Caco-2 (cell line): ENCODE data around the gene SPINT3. TPM values are rescaled to one million over a fixed set of nuclear protein-coding genes. Genes with fewer than 3 reads are reported as not detected.

ENCODE experiments used
- BruUV-seq: library from RNA; stranded (reverse); fragments of 400-500 nt; replicated peaks from 2 replicates; lab custom pipeline; 2021; lab: Mats Ljungman, UMichigan
- CTCF ChIA-PET: fragments of 300-600 bp; sonication (Branson Sonifier 250); formaldehyde crosslinking; loops from one replicate; lab custom pipeline; 2022; ENCODE audit warnings: antibody characterized with exemption; lab: Charles Lee
- POLR2A ChIA-PET: fragments of 300-600 bp; sonication (Branson Sonifier 250); formaldehyde crosslinking; loops from one replicate; lab custom pipeline; 2022; ENCODE audit warnings: antibody characterized with exemption; lab: Charles Lee
- DNase-seq, 2 experiments: peaks; one replicate each; pipeline versions ENCODE4 v3.0.0 to v3.0.0-alpha.2; 2020 to 2022
- H3K27me3 ChIP-seq: replicated peaks from 2 replicates; pipeline ENCODE4 v1.6.0; 2011; ENCODE audit warnings: low read length; ENCODE audit not compliant: control insufficient read depth, insufficient read depth
- H3K36me3 ChIP-seq: 2 replicates; pipeline ENCODE4 v1.5.1; 2011; ENCODE audit warnings: low read length; ENCODE audit not compliant: control insufficient read depth, insufficient read depth
- H3K4me1 ChIP-seq: fragments of 250-450 bp; sonication (Bioruptor Pico); 2 replicates; pipeline ENCODE4 v1.5.1; 2020; ENCODE audit warnings: mild to moderate bottlenecking
- H3K4me3 ChIP-seq: 2 replicates; pipeline ENCODE4 v1.5.1; 2011; ENCODE audit warnings: low read depth, mild to moderate bottlenecking, control low read depth, low read length
- H3K9me3 ChIP-seq: fragments of 250-450 bp; sonication (Bioruptor Pico); 2 replicates; pipeline ENCODE4 v1.5.1; 2020; ENCODE audit warnings: mild to moderate bottlenecking, moderate library complexity
- H3K27ac Mint-ChIP-seq: one replicate; pipeline ENCODE4 v1.8.0; 2022; ENCODE audit warnings: mixed read lengths; ENCODE audit not compliant: unreplicated experiment
- H3K27me3 Mint-ChIP-seq: one replicate; pipeline ENCODE4 v1.8.0; 2022; ENCODE audit warnings: mixed read lengths; ENCODE audit not compliant: insufficient read depth, unreplicated experiment
- H3K36me3 Mint-ChIP-seq: one replicate; pipeline ENCODE4 v1.8.0; 2022; ENCODE audit warnings: mild to moderate bottlenecking, mixed read lengths; ENCODE audit not compliant: insufficient read depth, unreplicated experiment
- H3K4me1 Mint-ChIP-seq: one replicate; pipeline ENCODE4 v1.8.0; 2022; ENCODE audit warnings: low read depth, mixed read lengths; ENCODE audit not compliant: unreplicated experiment
- H3K4me3 Mint-ChIP-seq: one replicate; pipeline ENCODE4 v1.8.0; 2022; ENCODE audit warnings: mild to moderate bottlenecking, moderate library complexity, mixed read lengths; ENCODE audit not compliant: unreplicated experiment
- H3K9me3 Mint-ChIP-seq: one replicate; pipeline ENCODE4 v1.8.0; 2022; ENCODE audit warnings: mixed read lengths; ENCODE audit not compliant: unreplicated experiment
- CTCF ChIP-seq, 2 experiments: fragments of 200-600 bp in 1 of 2; IDR thresholded peaks; 1 replicate in 1 of 2; 2 replicates in 1 of 2; pipeline versions ENCODE4 v1.5.1 to v1.8.0; 2011 to 2022; ENCODE audit warnings: antibody characterized with exemption in 1 of 2, control low read depth in 1 of 2, inconsistent platforms in 1 of 2, low read depth in 1 of 2, low read length in 1 of 2, mild to moderate bottlenecking in 1 of 2, moderate library complexity in 1 of 2; ENCODE audit not compliant: insufficient read depth in 1 of 2, severe bottlenecking in 1 of 2, unreplicated experiment in 1 of 2
- intact Hi-C: fragments of 100-400 bp; cut with micrococcal nuclease; formaldehyde crosslinking; loops from one replicate; pipeline ENCODE4 v1.10.0; 2022; ENCODE audit not compliant: unreplicated experiment
- total RNA-seq: library from RNA; stranded (reverse); gene quantifications from 2 replicates; pipeline ENCODE4 v1.2.3, GENCODE V29; 2022

Gene SPINT3
- total RNA-seq, 1 experiment from 2014 or later, result not detected

- H3K4me3 ChIP-seq, result no peak overlapping the region
- no peaks in the 10 kb centered on the region; the same call in 1 of the 2 replicates for H3K27me3 ChIP-seq
- H3K9me3 ChIP-seq, result no peaks in the 10 kb centered on the region
- peak in 1 of 2 experiments; percentile 43 for DNase-seq
- no peaks in the 10 kb centered on the region for H3K36me3 ChIP-seq
- no peaks in the 10 kb centered on the region for H3K4me1 ChIP-seq
- intact Hi-C loops, result no loop called here
- H3K4me3 Mint-ChIP-seq, result no peak overlapping the region
- ChIA-PET CTCF (interaction anchor here (0.5 to 0.6 kb wide), 4 partner anchors 28 to 352 kb away, joined by 3 to 5 read pairs (median 4); no protein-coding TSS in a partner anchor), POLR2A (no interaction called here)
- peak; percentile 26 to 45 for TF ChIP-seq CTCF (IDR thresholded peaks at IDR 0.05; ENCODE audit: insufficient read depth in 1 of 2, low read depth in 1 of 2, low read length in 1 of 2, severe bottlenecking in 1 of 2, unreplicated experiment in 1 of 2)
- no peaks in the 10 kb centered on the region for H3K9me3 Mint-ChIP-seq
- H3K4me1 Mint-ChIP-seq, result no peaks in the 10 kb centered on the region
- BruUV-seq, result no TSS peak
- no peaks in the 10 kb centered on the region for H3K36me3 Mint-ChIP-seq
- H3K27me3 Mint-ChIP-seq, result peaks cover 14% of the 10 kb centered on the region
- no peak overlapping the region for H3K27ac Mint-ChIP-seq
Measured at GRCh38 chr20:45487231-45487635, 28.2 kb downstream of the SPINT3 start.

GRCh38 chr20:45485388-45485787, 30.0 kb downstream of the SPINT3 start:
- TF ChIP-seq CTCF (IDR thresholded peaks at IDR 0.05; ENCODE audit: insufficient read depth in 1 of 2, low read depth in 1 of 2, low read length in 1 of 2, severe bottlenecking in 1 of 2, unreplicated experiment in 1 of 2), result no peak
- Histone ChIP-seq H3K36me3 (no peaks in the 10 kb centered on the region), H3K4me1 (no peaks in the 10 kb centered on the region), H3K9me3 (no peaks in the 10 kb centered on the region), H3K4me3 (no peak overlapping the region), H3K27me3 (peaks cover 2% of the 10 kb centered on the region; the same call in 1 of the 2 replicates)
- ChIA-PET POLR2A (no interaction called here), CTCF (interaction anchor here (0.6 to 1.4 kb wide), 5 partner anchors 48 to 286 kb away, joined by 3 to 4 read pairs (median 3); no protein-coding TSS in a partner anchor)
- no peak overlapping the region for H3K27ac Mint-ChIP-seq
- no peak overlapping the region for H3K4me3 Mint-ChIP-seq
- no peaks in the 10 kb centered on the region for H3K9me3 Mint-ChIP-seq
- BruUV-seq, result no TSS peak
- DNase-seq, result no peak
- no peaks in the 10 kb centered on the region for H3K4me1 Mint-ChIP-seq
- intact Hi-C loops, result no loop called here
- H3K27me3 Mint-ChIP-seq, result peaks cover 10% of the 10 kb centered on the region
- H3K36me3 Mint-ChIP-seq, result no peaks in the 10 kb centered on the region

GRCh38 chr20:45484676-45485075, 30.7 kb downstream of the SPINT3 start:
- intact Hi-C loops, result no loop called here
- no peaks in the 10 kb centered on the region for H3K36me3 Mint-ChIP-seq
- ChIA-PET POLR2A (no interaction called here), CTCF (no interaction called here)
- peaks cover 2% of the 10 kb centered on the region; the same call in 1 of the 2 replicates for H3K27me3 ChIP-seq
- H3K4me3 ChIP-seq, result no peak overlapping the region
- H3K4me1 ChIP-seq, result no peaks in the 10 kb centered on the region
- H3K4me3 Mint-ChIP-seq, result no peak overlapping the region
- TF ChIP-seq CTCF (IDR thresholded peaks at IDR 0.05; ENCODE audit: insufficient read depth in 1 of 2, low read depth in 1 of 2, low read length in 1 of 2, severe bottlenecking in 1 of 2, unreplicated experiment in 1 of 2), result no peak
- no peak overlapping the region for H3K27ac Mint-ChIP-seq
- peaks cover 13% of the 10 kb centered on the region for H3K27me3 Mint-ChIP-seq
- H3K4me1 Mint-ChIP-seq, result no peaks in the 10 kb centered on the region
- H3K9me3 ChIP-seq, result no peaks in the 10 kb centered on the region
- no peaks in the 10 kb centered on the region for H3K9me3 Mint-ChIP-seq
- no peak for DNase-seq
- no TSS peak for BruUV-seq
- no peaks in the 10 kb centered on the region for H3K36me3 ChIP-seq
